ENCODE measurements around the gene RAB20.
"Not testable (repeated sequence)": the region's sequence is repeated elsewhere in the genome, so short reads cannot be mapped to it uniquely, and the experiment has no call there.

The RAB20 gene

DNA sequence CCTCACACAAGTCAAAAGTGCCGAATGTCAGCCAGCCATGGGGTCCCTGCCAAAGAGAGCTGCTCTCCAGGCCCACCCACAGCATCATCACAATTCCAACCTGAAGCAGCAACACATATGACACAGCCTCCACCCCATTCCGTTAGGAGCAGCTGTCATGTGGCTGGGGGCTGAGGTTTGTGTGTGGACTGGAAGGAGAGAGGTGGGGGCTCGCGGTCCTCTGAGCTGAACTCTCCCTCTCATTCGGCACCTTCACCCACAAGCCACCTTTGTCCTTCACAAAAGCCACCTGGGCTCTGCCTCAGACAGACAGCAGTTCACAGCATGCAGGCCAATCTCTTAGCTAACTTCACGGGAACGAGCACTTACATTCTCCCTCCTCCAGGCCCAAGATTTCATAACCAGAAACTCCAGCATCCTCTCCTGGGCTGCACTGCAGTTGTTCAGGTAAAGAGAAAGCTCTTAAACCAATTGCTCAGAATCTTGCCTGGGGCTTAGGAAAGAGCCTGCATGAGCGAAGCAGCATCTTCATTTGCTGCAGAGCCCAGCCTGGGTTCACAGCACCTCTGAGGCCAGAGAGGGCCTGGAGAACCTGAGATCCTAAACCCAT, 7.2 kb downstream of the RAB20 start:
- no peak for DNase-seq

DNA sequence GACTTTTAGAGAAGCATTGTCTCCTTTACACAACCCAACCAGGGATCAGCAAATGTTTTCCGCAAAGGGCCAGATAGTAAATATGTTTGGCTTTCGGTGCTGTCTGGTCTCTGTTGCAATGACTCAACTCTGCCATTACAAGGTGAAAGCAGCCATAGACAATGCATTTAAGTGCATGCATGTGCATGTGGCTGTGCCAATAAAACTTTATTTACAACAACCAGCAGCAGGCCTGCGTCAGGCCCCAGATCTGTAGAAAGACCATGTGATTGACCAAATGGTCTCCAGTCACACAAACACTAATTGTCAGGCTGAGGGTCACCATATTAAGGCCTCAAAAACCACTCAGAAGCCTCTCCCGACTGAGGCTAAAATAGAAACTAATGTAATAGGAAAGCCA, 8.1 kb downstream of the RAB20 start:
- no peak for DNase-seq

- no peak for DNase-seq
Observed at GRCh38 chr13:110552767-110553166, 8.8 kb downstream of the RAB20 start.

DNA sequence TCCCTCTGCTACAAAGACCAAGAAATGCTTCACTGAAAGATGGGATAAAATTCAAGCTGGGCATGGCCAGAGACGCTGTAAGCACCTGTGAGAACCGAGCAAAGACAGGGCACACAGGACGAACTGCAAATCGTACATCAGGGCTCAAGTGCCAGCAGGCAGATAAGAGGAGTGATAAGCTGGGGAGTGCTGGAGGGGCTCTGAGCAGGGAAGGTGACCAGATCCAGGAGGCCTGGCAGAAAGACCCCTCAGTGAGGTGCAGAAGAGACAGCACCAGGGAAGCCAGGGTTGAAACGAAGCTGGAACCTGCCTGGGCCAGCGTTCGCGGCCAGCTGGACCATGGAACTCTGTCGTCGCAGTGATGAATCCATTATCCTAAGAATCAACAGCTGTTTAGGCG, 10.2 kb downstream of the RAB20 start:
- DNase-seq: no peak

GRCh38 chr13:110549795-110550160, 11.7 kb downstream of the RAB20 start:
- DNase-seq: no peak

GRCh38 chr13:110548891-110549794, 12.4 kb downstream of the RAB20 start:
- DNase-seq: no peak

- no peak for DNase-seq
Observed at GRCh38 chr13:110546926-110547325, 14.6 kb downstream of the RAB20 start.

- no peak for DNase-seq
Observed at GRCh38 chr13:110546378-110546777, 15.1 kb downstream of the RAB20 start.

DNA sequence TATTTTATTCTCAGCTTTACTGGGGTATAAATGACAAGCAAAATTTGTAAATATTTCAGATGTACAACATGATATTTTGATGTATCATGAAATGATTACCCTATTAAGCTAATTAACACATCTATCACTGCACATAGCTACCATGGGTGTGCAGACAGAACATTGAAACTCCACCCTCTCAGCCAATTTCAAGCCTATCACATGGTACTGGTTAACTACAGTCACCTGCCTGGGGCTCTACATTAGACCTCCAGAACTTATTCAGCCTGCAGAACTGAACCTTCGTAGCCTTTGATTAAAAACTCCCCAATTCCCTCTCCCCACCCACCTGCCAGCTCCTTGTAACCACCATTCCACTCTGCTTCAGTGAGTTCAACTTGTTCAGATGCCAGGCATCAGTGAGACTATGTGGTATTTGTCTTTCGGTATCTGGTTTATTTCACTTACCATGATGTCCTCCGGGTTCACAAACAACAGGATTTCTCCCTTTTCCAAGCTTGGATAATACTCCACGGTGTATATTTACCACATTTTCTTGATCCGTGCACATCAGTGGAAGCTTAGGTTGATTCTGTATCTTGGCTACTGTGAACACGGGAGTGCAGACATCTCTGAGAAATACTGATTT, 19.2 kb downstream of the RAB20 start:
- no peak for DNase-seq

- no peak for DNase-seq
Observed at GRCh38 chr13:110541526-110541920, 20.0 kb downstream of the RAB20 start.

DNA sequence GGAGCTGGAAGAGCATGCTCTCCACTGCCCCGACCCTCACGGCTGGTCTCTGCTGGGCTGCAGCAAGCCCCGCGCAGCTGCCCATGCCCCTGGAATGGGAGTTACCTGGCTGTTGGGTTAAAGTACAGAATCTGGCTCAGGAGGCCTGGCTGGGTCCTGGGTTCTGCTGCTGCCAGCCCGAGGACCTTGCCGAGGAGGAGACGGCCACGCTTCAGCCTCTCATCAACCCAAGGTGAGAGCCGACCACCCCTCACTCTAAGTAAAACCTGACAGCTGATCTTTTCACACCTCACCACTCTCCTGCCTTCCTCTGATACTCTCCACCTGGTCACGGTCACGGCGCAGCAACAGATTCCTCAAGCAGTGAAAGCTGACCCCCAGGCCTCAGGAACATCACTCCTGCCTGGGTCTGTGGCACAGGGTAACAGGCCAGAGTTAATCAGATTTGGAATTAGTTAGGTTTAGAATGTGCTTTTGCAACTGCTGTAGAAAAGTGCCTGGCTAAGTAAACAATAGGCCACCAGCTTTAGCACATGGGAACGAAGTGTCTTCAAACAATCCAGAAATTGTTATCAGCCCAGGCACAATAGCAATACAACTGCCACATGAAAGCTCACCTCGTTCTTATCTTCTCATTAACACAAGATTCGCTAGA, 20.5 kb downstream of the RAB20 start:
- DNase-seq: no peak

DNA sequence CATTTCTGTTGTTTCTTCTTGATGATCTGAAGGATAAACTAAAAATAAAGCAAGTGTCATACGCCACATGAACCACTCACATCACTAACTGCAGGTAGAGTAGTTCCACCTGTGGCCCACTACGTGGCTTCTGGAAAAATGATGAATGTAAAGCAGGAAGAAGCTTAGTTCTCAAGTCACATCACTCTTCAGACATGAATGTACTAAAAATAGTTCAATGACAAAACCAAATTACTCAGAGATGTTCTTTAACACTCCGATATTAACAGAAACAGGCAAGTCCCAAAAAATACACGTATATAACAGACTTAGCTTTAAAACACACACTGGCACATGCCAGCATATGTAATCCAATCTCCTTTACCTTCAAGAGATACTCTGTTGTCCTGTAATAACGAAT, 21.6 kb downstream of the RAB20 start:
- no peak for DNase-seq

DNA sequence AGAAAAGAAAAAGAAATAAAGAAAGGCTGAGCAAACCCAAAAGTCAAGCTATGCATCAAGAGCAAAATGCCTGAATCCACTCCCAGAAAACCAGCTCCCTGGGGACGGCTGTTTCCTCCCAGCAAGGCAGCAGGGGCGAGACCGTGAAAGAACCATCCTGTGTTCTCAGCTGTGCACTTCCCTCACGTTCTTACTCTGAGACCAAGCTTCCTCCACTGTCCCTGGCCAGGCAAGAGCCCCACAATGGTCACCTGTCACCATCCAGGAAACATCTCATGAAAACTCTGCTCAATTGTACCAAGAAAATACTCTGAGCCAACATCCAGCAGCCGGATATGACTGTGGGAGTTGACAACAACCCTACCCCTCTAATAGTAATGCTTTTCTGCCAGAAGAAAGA, 22.9 kb downstream of the RAB20 start:
- no peak for DNase-seq

GRCh38 chr13:110536006-110536693, 25.4 kb downstream of the RAB20 start:
- DNase-seq: no peak

DNA sequence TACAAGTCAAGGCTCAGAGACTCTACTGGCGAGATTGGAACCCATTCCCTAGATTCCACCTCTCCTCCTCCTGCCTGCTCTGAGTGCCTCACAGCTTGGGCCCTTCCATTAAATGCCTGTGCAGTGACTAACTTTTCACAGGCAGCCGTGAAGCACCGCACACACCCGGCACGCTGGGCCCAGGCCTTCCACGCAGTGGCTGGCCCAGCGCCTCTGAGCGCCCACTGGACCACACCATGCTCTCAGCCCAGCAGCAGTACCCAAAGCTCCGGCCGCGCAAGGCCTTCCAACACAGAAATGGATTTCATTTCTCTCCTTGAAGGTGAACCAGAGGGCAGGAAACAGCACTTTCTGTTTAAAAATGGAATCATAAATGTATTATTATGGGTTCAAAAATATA, 26.0 kb downstream of the RAB20 start:
- no peak for DNase-seq

GRCh38 chr13:110533771-110534670, 27.5 kb downstream of the RAB20 start:
- DNase-seq: no peak

DNA sequence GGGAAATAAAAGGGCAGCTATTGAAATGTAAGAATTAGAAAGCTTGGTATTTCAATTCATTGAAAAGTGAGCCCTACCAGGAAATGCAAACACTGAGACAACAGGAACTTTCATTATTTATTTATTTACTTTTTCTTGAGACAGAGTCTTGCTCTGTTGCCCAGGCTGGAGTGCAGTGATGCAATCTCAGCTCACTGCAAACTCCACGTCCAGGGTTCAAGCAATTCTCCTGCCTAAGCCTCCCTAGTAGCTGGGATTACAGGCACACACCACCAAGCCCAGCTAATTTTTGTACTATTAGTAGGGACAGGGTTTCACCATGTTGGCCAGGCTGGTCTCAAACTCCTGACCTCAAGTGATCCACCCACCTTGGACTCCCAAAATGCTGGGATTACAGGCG, 29.3 kb downstream of the RAB20 start:
- not testable (repeated sequence) for DNase-seq

- DNase-seq: no peak
Observed at GRCh38 chr13:110531671-110532083, 29.8 kb downstream of the RAB20 start.

GRCh38 chr13:110531100-110531499, 30.4 kb downstream of the RAB20 start:
- DNase-seq: no peak

DNA sequence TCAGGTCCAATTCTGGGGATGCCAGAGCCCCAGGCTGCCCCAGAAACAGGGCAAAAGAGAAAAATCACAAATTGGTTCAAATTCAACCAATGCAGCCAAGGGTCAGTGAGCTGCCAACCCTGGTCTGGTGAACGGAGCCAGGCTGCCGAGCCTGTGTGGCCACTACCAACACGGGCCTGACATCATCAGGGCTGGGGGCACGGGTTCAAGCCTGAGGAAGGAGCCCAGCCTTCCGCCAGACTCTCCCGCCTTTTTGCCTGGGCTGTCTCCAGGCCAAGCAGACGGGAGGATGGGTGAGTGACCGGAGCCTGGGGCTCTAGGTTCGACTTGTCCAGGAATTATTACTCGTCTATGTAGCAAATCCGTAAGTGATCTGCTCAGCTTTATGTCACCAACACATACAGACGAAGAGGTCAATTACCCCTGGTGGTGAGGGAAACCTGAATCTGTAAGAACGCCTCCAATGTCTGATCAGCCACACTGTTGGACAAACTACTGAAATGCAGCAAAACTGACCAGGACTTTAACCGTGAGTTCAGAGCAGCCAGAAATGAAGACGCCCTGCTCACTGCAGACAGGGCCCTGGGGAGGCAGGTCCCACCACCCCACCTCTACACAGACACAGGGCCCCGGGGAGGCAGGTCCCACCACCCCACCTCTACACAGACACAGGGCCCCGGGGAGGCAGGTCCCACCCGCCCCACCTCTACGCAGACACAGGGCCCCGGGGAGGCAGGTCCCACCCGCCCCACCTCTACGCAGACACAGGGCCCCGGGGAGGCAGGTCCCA, 31.8 kb downstream of the RAB20 start:
- no peak for DNase-seq

DNA sequence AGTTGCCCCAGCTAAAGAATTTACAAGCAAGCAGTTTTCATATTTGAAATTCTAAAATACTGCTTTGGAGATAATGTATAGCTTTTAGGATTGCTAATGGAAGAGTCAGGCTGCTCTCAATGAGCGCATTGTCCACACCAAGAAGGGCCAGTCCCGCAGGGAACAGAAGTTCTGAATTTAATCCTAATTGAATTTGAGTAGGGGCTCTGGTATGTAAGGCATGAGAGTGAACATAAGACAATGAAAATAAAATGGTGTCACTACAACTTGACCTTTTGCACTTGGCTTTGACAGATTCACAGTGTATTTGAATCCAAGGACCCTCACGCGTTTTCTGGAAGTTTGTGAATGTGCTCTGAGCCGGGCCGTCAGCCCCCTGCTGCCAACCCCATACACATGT, 32.6 kb downstream of the RAB20 start:
- DNase-seq: no peak
